Duodenal mucosa (tissue), 2 donors: ENCODE data around the gene CPED1.

Experiments
- H3K27ac ChIP-seq: one replicate; pipeline ENCODE4 v1.7.0; 2013; ENCODE audit warnings: low read depth, low read length
- H3K27me3 ChIP-seq, 2 donors: one replicate each; pipeline ENCODE4 v1.7.0; 2013; ENCODE audit warnings: low read length in 2 of 2, control low read depth in 1 of 2; ENCODE audit not compliant: insufficient read depth in 2 of 2, control insufficient read depth in 1 of 2
- H3K36me3 ChIP-seq, 2 donors: one replicate each; pipeline ENCODE4 v1.7.0; 2013; ENCODE audit warnings: low read length in 2 of 2, control low read depth in 1 of 2; ENCODE audit not compliant: insufficient read depth in 2 of 2, control insufficient read depth in 1 of 2
- H3K4me1 ChIP-seq, 2 donors: one replicate each; pipeline ENCODE4 v1.7.0; 2013; ENCODE audit warnings: low read length in 2 of 2, control low read depth in 1 of 2; ENCODE audit not compliant: insufficient read depth in 2 of 2, control insufficient read depth in 1 of 2
- H3K4me3 ChIP-seq, 2 donors: one replicate each; pipeline ENCODE4 v1.7.0; 2013; ENCODE audit warnings: low read length in 2 of 2, low read depth in 1 of 2
- H3K9ac ChIP-seq, 2 donors: one replicate each; pipeline ENCODE4 v1.7.0; 2013; ENCODE audit warnings: low read length in 2 of 2, low read depth in 1 of 2
- H3K9me3 ChIP-seq, 2 donors: one replicate each; pipeline ENCODE4 v1.7.0; 2013; ENCODE audit warnings: low read length in 2 of 2, control low read depth in 1 of 2; ENCODE audit not compliant: control insufficient read depth in 1 of 2

Gene CPED1

DNA sequence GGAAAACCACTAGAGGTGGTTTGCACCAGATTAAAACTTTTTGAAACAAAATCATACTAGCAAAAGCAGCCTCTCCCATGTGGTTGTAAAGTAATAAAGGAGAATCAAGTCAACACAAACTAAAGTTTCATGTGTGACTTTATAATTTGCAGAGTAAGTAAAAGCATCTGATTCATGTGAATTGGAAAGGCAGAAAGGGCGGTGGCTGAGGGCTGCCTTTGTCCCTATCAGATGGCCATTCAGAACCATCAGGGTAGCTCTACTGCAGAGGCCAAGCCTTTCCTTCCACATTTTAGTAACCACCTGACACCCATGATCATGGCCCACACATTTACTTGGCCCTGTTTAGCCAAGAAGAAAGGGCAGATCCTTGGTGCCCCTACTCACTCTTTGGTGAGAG is 356.0 kb downstream of the CPED1 start:
- H3K4me3 ChIP-seq, result no peak overlapping the region
- H3K9me3 ChIP-seq, result no peaks in the 10 kb centered on the region
- H3K36me3 ChIP-seq, result peaks cover 0 to 15% of the 10 kb centered on the region in 2 donors
- no peaks in the 10 kb centered on the region for H3K27me3 ChIP-seq
- H3K9ac ChIP-seq, result no peak overlapping the region
- H3K27ac ChIP-seq, result no peak overlapping the region
- peaks cover 8 to 18% of the 10 kb centered on the region in 2 donors for H3K4me1 ChIP-seq
